Stimulated activated CD4-positive, alpha-beta T cell treated with anti-CD3 and anti-CD28 coated beads, Interleukin-15, amount 100 ng/mL, for 1 hour (primary cell): Measurements from ENCODE around the gene SLC34A1.
"Not testable (repeated sequence)": the region's sequence is repeated elsewhere in the genome, so short reads cannot be mapped to it uniquely, and the experiment has no call there.

ENCODE experiments used
- DNase-seq, 2 donors: peaks; one replicate each; pipeline ENCODE4 v3.0.0-alpha.2; 2020; ENCODE audit warnings: low read depth in 1 of 2, low spot score in 1 of 2

The SLC34A1 gene, protein sequence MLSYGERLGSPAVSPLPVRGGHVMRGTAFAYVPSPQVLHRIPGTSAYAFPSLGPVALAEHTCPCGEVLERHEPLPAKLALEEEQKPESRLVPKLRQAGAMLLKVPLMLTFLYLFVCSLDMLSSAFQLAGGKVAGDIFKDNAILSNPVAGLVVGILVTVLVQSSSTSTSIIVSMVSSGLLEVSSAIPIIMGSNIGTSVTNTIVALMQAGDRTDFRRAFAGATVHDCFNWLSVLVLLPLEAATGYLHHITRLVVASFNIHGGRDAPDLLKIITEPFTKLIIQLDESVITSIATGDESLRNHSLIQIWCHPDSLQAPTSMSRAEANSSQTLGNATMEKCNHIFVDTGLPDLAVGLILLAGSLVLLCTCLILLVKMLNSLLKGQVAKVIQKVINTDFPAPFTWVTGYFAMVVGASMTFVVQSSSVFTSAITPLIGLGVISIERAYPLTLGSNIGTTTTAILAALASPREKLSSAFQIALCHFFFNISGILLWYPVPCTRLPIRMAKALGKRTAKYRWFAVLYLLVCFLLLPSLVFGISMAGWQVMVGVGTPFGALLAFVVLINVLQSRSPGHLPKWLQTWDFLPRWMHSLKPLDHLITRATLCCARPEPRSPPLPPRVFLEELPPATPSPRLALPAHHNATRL

DNA sequence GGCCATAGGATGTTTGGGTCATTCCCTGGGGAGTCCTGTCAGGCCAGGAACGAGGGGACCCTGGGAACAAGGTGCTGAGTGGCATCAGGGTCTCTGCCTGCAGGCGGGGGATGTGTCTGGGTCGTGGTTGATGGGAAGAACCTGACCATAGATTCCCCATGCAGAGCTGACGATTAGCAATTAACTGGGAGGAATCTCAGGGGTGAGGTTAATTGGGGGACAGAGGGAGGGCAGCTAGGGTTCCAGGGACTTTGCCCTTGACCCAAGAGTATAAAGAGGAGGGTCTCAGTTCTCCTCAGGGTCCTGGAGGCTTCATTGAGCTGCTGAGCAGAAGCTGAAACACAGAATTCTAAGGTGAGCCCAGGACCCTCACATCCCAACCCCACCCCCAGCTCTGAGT, at the start of gene SLC34A1:
SLC34A1 (plus strand) TSS at position 301 of the 400 bp plus-strand sequence. CDS start 1,308 bp downstream, outside the sequence.
- DNase-seq = no peak

GRCh38 chr5:177334781-177335700, 49.2 kb upstream of the SLC34A1 start:
- DNase-seq = no peak

DNA sequence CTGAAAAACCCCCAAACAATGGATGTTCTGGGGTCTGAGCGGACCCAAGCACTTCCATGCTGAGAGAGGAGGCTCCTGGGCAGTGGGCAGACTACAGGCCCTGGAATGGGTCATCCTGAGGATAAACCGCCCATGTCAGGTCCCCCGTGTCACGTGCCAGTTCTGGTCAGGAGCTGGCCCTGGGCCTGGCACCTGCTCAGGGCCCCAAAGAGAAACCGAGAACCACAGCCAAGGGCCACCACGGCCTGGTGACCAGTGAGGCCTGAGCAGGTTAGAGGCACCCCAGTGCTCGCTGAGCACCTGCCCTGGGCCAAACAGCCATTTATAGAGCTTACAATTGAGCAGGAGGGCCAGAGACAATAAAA, 48.6 kb upstream of the SLC34A1 start:
- DNase-seq = no peak

GRCh38 chr5:177336112-177336511, 48.1 kb upstream of the SLC34A1 start:
- no peak for DNase-seq

DNA sequence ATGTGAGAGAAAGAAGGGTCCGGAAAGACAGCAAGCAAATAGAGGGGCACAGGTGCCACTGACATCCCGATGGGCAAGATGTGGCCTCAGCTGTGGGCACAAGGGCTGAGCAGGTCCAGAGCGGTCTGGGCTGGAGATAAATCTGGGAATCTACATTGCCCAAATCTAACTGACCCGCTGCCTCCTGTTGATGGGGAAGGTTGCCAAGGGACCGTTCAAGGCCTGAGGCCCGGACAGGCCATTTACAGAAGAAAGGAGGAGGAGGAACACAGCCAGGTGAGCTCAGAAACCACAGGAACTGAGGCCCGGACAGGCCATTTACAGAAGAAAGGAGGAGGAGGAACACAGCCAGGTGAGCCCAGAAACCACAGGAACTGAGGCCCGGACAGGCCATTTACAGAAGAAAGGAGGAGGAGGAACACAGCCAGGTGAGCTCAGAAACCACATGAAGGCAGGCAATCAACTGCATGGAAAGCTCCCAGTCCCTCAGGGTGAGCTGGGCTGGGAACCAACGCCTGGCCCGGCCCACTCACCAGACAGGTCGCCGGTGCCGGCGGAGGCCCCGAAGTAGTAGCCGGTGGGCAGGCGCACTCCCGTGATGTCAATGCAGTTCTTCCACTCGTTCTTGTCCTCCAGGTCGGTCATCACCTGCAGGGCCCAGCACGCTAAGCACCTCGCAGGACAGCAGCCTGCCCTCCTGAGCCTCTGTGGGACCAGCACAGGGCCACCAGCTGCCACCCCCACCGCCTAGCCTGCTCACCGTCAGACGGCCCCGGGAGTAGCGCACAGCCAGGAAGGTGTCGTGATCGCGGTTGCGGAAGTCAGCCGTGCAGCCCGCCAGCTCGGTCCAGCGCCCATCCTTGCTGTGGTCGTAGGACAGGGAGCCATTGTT, 47.4 kb upstream of the SLC34A1 start:
- DNase-seq = no peak

GRCh38 chr5:177338251-177339106, 45.8 kb upstream of the SLC34A1 start:
- DNase-seq = no peak

DNA sequence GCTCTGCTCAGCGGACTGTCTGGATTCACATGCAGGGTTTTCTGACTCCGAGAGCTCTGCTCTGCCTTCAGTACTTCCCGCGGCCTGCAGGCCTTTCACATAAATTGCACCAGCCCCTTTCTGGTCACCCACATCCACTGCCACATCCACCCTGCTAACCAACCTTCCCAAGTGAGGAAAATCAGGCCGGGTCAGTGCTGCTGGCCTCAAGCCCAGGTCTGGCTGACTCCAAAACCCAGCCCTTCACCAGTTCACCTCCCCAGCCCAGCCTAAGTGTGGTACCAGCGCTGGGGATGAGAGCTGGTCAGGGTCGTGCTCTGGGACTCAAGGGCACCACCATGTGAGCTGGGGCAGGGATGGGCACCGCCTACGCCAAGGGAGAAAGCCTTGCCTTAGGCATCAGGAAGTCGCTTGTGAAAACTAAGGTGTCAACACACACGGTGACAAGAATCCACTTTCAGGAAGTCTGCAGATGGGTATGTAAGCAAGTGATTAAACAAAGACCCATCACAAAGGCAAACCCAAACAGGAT, 45.1 kb upstream of the SLC34A1 start:
- DNase-seq = no peak

DNA sequence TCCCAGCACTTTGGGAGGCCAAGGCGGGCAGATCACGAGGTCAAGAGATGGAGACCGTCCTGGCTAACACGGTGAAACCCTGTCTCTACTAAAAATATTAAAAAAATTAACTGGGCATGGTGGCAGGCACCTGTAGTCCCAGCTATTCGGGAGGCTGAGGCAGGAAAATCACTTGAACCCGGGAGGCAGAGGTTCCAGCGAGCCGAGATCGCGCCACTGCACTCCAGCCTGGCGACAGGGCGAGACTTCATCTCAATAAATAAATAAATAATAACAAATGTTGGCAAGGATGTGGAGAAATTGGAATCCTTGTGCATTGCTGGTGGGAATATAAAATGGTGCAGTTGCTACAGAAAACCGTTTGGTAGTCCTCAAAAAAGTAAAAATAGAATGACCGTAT, 41.2 kb upstream of the SLC34A1 start:
- DNase-seq = not testable (repeated sequence)

GRCh38 chr5:177343777-177344176, 40.5 kb upstream of the SLC34A1 start:
- DNase-seq = no peak

DNA sequence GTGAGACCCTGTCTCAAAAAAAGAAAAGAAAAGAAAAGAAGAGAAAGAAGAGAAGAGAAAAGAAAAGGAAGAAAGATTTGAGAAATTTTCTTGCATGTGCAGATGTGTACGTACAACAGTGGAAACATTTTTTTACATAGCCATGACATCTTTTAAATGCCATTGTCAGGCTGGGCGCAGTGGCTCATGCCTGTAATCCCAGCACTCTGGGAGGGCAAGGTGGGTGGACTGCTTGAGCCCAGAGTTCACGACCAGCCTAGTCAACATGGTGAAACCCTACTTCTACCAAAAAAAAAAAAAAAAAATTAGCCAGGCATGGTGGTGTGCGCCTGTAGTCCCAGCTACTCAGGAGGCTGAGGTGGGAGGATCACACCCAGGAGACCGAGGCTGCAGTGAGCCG, 39.3 kb upstream of the SLC34A1 start:
- DNase-seq = no peak

DNA sequence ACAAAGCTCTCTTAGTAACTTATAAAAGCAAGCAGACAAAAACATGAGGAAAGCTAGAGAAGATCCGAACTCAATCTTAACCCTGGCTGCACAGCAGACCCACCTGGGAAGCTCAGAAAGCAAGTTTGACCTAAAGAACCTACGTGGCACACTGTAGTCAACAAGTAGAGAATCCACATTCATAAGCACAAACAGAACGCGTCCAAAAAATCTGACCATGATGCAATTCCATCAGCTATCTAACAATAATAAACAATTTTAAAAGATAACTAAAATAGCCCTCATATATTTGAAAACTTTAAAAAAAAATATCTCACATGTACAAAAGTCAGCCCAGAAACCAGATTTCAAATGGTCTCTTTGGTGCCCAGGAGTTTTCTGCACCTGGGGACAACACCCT, 37.4 kb upstream of the SLC34A1 start:
- no peak for DNase-seq

DNA sequence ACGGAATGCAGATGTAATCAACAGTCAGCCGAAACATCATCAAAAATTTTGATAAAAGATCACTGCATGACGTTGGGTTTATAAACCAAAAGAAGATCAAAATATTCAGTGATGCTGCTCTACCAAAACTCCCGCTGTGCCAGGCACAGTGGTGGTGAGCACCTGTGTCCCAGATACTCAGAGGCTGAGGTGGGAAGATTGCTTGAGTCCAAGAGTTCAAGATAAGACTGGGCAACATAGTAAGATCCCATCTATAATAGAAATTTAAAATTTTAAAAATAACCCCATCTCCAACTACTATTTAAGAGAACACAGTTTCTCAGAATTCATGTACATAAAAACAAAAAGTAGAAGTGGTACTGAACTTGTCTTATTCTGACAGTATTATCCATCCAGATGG, 36.5 kb upstream of the SLC34A1 start:
- no peak for DNase-seq

GRCh38 chr5:177349362-177349647, 34.9 kb upstream of the SLC34A1 start:
- no peak for DNase-seq

GRCh38 chr5:177349762-177350161, 34.5 kb upstream of the SLC34A1 start:
- DNase-seq = no peak

DNA sequence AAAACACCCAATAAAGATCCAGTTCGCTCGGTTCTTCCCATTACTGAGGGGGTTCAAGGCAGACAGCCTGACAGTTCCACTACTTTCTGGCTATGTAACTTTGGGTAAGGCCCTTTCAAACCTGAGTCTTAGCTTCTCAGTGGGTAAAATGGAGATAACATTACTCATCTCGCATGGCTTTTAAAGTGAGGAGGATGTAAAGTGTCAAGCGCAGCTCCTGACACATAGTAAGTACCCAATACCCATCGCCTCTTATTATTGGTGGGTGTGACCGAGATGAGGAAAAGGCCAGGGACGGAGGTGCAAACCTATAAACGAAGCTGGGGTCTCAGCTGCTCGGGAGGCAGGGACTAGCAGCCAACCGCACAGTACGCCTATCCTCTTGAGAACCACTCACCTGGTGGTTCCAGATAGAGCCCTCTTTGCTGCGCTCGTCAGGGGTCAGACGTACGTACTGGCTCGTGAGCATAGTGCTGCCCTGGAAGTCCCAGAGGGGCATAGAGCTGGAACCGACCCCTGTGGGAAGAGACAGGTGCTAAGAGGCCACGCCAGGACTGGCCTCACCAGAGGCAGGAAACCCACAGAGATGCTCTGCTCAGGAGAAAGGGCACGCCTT, 33.4 kb upstream of the SLC34A1 start:
- DNase-seq = no peak

DNA sequence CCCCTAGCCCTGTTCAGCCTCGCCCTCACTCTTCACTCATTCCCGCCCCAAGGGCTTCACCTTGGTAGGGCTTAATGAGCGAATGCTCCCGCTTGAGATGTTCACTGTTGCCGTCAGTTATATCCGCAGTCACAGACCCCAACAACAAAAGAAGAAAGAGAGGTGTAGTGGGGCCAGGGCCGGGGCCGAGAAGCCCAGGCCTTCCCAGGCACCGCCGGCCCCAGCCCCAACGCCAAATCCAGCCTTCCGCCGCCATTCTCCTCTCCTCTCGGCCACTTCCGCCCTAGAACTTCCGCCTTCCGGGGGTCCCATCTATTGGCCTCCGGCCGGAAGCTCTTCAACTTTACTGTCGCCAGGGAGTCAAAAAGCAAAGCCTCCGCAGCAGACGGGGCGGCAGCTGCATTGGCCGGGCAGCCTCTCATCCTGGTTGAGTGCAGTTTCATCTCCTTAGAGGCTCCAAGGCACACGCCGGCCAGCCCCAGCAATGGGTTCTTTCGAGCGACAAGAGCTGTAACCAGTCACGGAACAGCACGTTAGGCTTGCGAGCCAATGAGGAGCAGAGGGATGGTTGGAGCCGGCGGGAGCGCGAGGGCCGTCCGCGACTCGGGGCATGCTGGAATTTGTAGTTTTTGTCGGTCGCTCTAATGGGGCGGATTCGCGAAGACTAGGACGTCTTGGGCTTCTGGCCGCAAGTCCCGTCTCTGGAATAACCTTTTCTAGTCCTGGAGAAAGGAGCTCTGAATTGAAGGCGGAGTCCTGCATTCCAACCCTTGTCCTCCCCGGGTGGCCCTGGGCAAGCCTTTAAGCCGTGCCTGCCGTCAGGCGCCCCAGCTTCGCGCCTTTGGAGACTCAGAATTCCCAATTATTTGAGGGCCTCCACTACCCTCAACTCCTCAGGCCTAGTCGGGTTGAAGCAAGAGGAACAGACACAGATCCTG, 32.6 kb upstream of the SLC34A1 start, which contains the start of gene LMAN2:
LMAN2 (minus strand) TSS at position 277 of the 938 bp plus-strand sequence; CDS start at position 256, 21 bp downstream.
- DNase-seq = peak; percentile 72 to 73

DNA sequence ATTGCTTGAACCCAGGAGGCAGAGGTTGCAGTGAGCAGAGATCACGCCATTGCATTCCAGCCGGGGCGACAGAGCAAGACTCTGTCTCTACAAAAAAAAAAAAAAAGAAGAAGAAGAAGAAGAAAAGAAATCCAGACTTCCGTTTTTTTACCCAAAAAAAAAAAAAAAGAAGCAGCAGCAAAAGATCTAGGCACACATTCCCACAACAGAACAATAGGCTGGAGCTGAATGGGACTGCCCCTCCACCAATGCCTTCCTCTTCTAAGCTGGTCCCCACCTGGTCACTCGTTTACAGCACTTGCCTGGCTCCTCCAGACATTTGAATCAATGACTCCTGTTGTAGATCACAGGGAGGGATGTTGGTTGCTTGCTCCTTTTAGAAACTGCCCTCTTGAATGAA, 31.1 kb upstream of the SLC34A1 start:
- DNase-seq = no peak

- DNase-seq = no peak
Observed at GRCh38 chr5:177354256-177354655, 30.0 kb upstream of the SLC34A1 start.
